Fibroblast of lung (primary cell): ENCODE measurements around the gene C1orf52.

Experiments
- CTCF ChIP-seq, 2 donors: IDR thresholded peaks in 1 of 2; conservative IDR thresholded peaks in 1 of 2; 1 replicate in 1 of 2; 2 replicates in 1 of 2; pipeline ENCODE4 v1.5.1; 2011 to 2012; ENCODE audit warnings: low read length in 2 of 2, control low read depth in 1 of 2, inconsistent platforms in 1 of 2, low read depth in 1 of 2, mild to moderate bottlenecking in 1 of 2
- EZH2 ChIP-seq: IDR thresholded peaks from 2 replicates; pipeline ENCODE4 v1.5.1; 2012; ENCODE audit warnings: low read length, control low read depth, mild to moderate bottlenecking; ENCODE audit errors: missing control alignments

GRCh38 chr1:85267313-85267712, 7.9 kb upstream of the C1orf52 start:
- TF ChIP-seq CTCF (conservative IDR thresholded peaks at IDR 0.05 in 1 of 2, IDR thresholded peaks at IDR 0.05 in 1 of 2; ENCODE audit: low read depth in 1 of 2, low read length in 2 of 2), result no peak
- TF ChIP-seq EZH2, result no peak
